ENCODE measurements around the gene CDS1. TPM values are rescaled to one million over a fixed set of nuclear protein-coding genes. Genes with fewer than 3 reads are reported as not detected.
"Not testable (repeated sequence)": the region's sequence is repeated elsewhere in the genome, so short reads cannot be mapped to it uniquely, and the experiment has no call there.

CDS1 gene
- total RNA-seq, 1 experiment from 2014 or later = 3.1 TPM

GRCh38 chr4:84673475-84674240 lies 90.7 kb downstream of the CDS1 start:
- DNase-seq (ENCODE audit: low spot score) = peak; percentile 44

GRCh38 chr4:84677093-84677492 lies 94.2 kb downstream of the CDS1 start:
- no peak for DNase-seq (ENCODE audit: low spot score)

GRCh38 chr4:84677995-84678394 lies 95.1 kb downstream of the CDS1 start:
- no peak for DNase-seq (ENCODE audit: low spot score)

- no peak for DNase-seq (ENCODE audit: low spot score)
These were observed 96.2 kb downstream of the CDS1 start for GRCh38 chr4:84678976-84679744.

- peak; percentile 77 for DNase-seq (ENCODE audit: low spot score)
These were observed 98.0 kb downstream of the CDS1 start for GRCh38 chr4:84680956-84681355.

- DNase-seq (ENCODE audit: low spot score) = peak; percentile 85
These were observed 98.8 kb downstream of the CDS1 start for GRCh38 chr4:84681486-84682274.

GRCh38 chr4:84682661-84683060 lies 99.7 kb downstream of the CDS1 start:
- DNase-seq (ENCODE audit: low spot score) = not testable (repeated sequence)

- DNase-seq (ENCODE audit: low spot score) = no peak
These were observed 100.3 kb downstream of the CDS1 start for GRCh38 chr4:84683064-84683850.

- DNase-seq (ENCODE audit: low spot score) = no peak
These were observed 101.4 kb downstream of the CDS1 start for GRCh38 chr4:84684361-84684760.

- DNase-seq (ENCODE audit: low spot score) = no peak
These were observed 102.2 kb downstream of the CDS1 start for GRCh38 chr4:84685105-84685504.

GRCh38 chr4:84688605-84689004 lies 105.7 kb downstream of the CDS1 start:
- DNase-seq (ENCODE audit: low spot score) = no peak

- no peak for DNase-seq (ENCODE audit: low spot score)
These were observed 106.3 kb downstream of the CDS1 start for GRCh38 chr4:84689197-84689596.

GRCh38 chr4:84690481-84690880 lies 107.6 kb downstream of the CDS1 start:
- DNase-seq (ENCODE audit: low spot score) = no peak

GRCh38 chr4:84691170-84691691 lies 108.3 kb downstream of the CDS1 start:
- peak; percentile 79 for DNase-seq (ENCODE audit: low spot score)

GRCh38 chr4:84691800-84692199 lies 108.9 kb downstream of the CDS1 start:
- no peak for DNase-seq (ENCODE audit: low spot score)

- no peak for DNase-seq (ENCODE audit: low spot score)
These were observed 114.2 kb downstream of the CDS1 start for GRCh38 chr4:84697159-84697558.

GRCh38 chr4:84697615-84698201 lies 114.8 kb downstream of the CDS1 start:
- DNase-seq (ENCODE audit: low spot score) = no peak

GRCh38 chr4:84699001-84699671 lies 116.2 kb downstream of the CDS1 start:
- no peak for DNase-seq (ENCODE audit: low spot score)
